WERI-Rb-1 (cell line): ENCODE data around the gene ATF4.
A peak's percentile ranks its signal among the peaks of the same experiment; 100 is the strongest.

Experiments
- DNase-seq: peaks from one replicate; pipeline ENCODE4 v3.0.0-alpha.2; 2020
- H3K27ac ChIP-seq: fragments of 250-450 bp; sonication (Bioruptor Pico); 2 replicates; pipeline ENCODE4 v1.5.1; 2020; ENCODE audit warnings: mild to moderate bottlenecking, moderate library complexity
- H3K27me3 ChIP-seq: fragments of 250-450 bp; sonication (Bioruptor Pico); 2 replicates; pipeline ENCODE4 v1.5.1; 2021; ENCODE audit warnings: mild to moderate bottlenecking, low read depth, moderate library complexity; ENCODE audit not compliant: insufficient read depth, severe bottlenecking
- H3K36me3 ChIP-seq: fragments of 250-450 bp; sonication (Bioruptor Pico); 2 replicates; pipeline ENCODE4 v1.5.1; 2020; ENCODE audit warnings: mild to moderate bottlenecking, moderate library complexity
- H3K4me3 ChIP-seq: 2 replicates; pipeline ENCODE4 v1.5.1; 2011; ENCODE audit warnings: low read depth, mild to moderate bottlenecking, control low read depth, low read length
- H3K9me3 ChIP-seq: fragments of 250-450 bp; sonication (Bioruptor Pico); 2 replicates; pipeline ENCODE4 v1.5.1; 2021; ENCODE audit warnings: mild to moderate bottlenecking, moderate library complexity; ENCODE audit not compliant: severe bottlenecking
- CTCF ChIP-seq: IDR thresholded peaks from 2 replicates; pipeline ENCODE4 v1.5.1; 2011; ENCODE audit warnings: low read depth, mild to moderate bottlenecking, control low read depth, inconsistent platforms, low read length

The ATF4 gene

GRCh38 chr22:39496131-39496838 is 24.1 kb upstream of the ATF4 start:
- Histone ChIP-seq H3K9me3 (no peaks in the 10 kb centered on the region), H3K27me3 (no peaks in the 10 kb centered on the region), H3K36me3 (no peaks in the 10 kb centered on the region), H3K4me3 (no peak overlapping the region), H3K27ac (peak overlapping the region; percentile 34)
- TF ChIP-seq CTCF: peak; percentile 89
- DNase-seq: peak; percentile 86

GRCh38 chr22:39497429-39497828 is 22.9 kb upstream of the ATF4 start:
- DNase-seq: no peak

GRCh38 chr22:39498368-39498767 is 22.0 kb upstream of the ATF4 start:
- Histone ChIP-seq H3K27me3 (no peaks in the 10 kb centered on the region), H3K4me3 (no peak overlapping the region), H3K9me3 (no peaks in the 10 kb centered on the region), H3K36me3 (peaks cover under 1% of the 10 kb centered on the region; the same call in 1 of the 2 replicates), H3K27ac (no peak overlapping the region; the same call in 1 of the 2 replicates)
- no peak for DNase-seq
- TF ChIP-seq CTCF: no peak

More at GRCh38 chr22:39497429-39497828, 22.9 kb upstream of the ATF4 start:
- H3K9me3 ChIP-seq: no peaks in the 10 kb centered on the region
- TF ChIP-seq CTCF: no peak
- no peaks in the 10 kb centered on the region for H3K36me3 ChIP-seq
- H3K27ac ChIP-seq: no peak overlapping the region
- H3K4me3 ChIP-seq: no peak overlapping the region
- H3K27me3 ChIP-seq: no peaks in the 10 kb centered on the region

GRCh38 chr22:39498802-39499201 is 21.6 kb upstream of the ATF4 start:
- H3K27me3 ChIP-seq: no peaks in the 10 kb centered on the region
- peaks cover 5% of the 10 kb centered on the region for H3K36me3 ChIP-seq
- TF ChIP-seq CTCF: no peak
- no peak for DNase-seq
- no peaks in the 10 kb centered on the region for H3K9me3 ChIP-seq
- no peak overlapping the region for H3K4me3 ChIP-seq
- no peak overlapping the region; the same call in 1 of the 2 replicates for H3K27ac ChIP-seq

- TF ChIP-seq CTCF: no peak
- H3K4me3 ChIP-seq: no peak overlapping the region
- no peak for DNase-seq
- peak overlapping the region; percentile 94 for H3K27ac ChIP-seq
- peaks cover 18% of the 10 kb centered on the region for H3K36me3 ChIP-seq
- H3K9me3 ChIP-seq: no peaks in the 10 kb centered on the region
- no peaks in the 10 kb centered on the region for H3K27me3 ChIP-seq
These were observed 20.3 kb upstream of the ATF4 start for GRCh38 chr22:39500101-39500500.

GRCh38 chr22:39501644-39502108 is 18.7 kb upstream of the ATF4 start:
- Histone ChIP-seq H3K9me3 (no peaks in the 10 kb centered on the region), H3K27me3 (no peaks in the 10 kb centered on the region), H3K27ac (peak overlapping the region; percentile 94), H3K36me3 (peaks cover 34% of the 10 kb centered on the region), H3K4me3 (peak overlapping the region; percentile 78)
- no peak for DNase-seq
- no peak for TF ChIP-seq CTCF
